HepG2 (cell line): Measurements from ENCODE around the gene ITIH1. TPM values are rescaled to one million over a fixed set of nuclear protein-coding genes. Genes with fewer than 3 reads are reported as not detected.
A peak's percentile ranks its signal among the peaks of the same experiment; 100 is the strongest.

Experiments
- YEATS2 ChIP-seq: sonication (generic); formaldehyde crosslinking; IDR thresholded peaks from 2 replicates; pipeline ENCODE4 v1.4.0; 2020; ENCODE audit warnings: missing genetic modification reagents, borderline replicate concordance
- ZNF274 ChIP-seq: sonication (generic); formaldehyde crosslinking; IDR thresholded peaks from 2 replicates; pipeline ENCODE4 v1.5.1; 2020; ENCODE audit warnings: mild to moderate bottlenecking, missing genetic modification reagents
- polyA plus RNA-seq, 8 experiments: library from polyadenylated mRNA; depleted of rRNA in 3 of 8; stranded (reverse) in 7 of 8; unstranded in 1 of 8; fragments of >200 nt; fragmentation: Illumina TruSeq in 4 of 8; extraction: Trizol in 4 of 8; gene quantifications; 2 replicates each; pipeline versions ENCODE4 v1.2.1 to v1.2.3, GENCODE V29; 2011 to 2016; ENCODE audit warnings: low read depth in 4 of 8, missing spikeins in 1 of 8, mixed read lengths in 1 of 8; ENCODE audit not compliant: insufficient read depth in 1 of 8
- total RNA-seq, 5 experiments: library from RNA; depleted of rRNA; stranded (reverse); fragments of >200 nt; fragmentation: Illumina TruSeq; extraction: Trizol; gene quantifications; 2 replicates each; pipeline ENCODE4 v1.2.3, GENCODE V29; 2016; ENCODE audit warnings: low read depth in 1 of 5
- TF ChIP-seq, protein P1 (sequence below): sonication (generic); formaldehyde crosslinking; IDR thresholded peaks from 2 replicates; pipeline ENCODE4 v1.5.1; 2020; ENCODE audit warnings: missing genetic modification reagents, mild to moderate bottlenecking, borderline replicate concordance
- TF ChIP-seq, protein P2 (sequence below): IDR thresholded peaks from 2 replicates; pipeline ENCODE4 v1.6.1; 2012; ENCODE audit warnings: low read depth, low read length, improper control_type of control experiment
- TF ChIP-seq, protein P3 (sequence below): sonication (generic); formaldehyde crosslinking; IDR thresholded peaks from 2 replicates; pipeline ENCODE4 v1.4.0; 2020; ENCODE audit warnings: mild to moderate bottlenecking, missing genetic modification reagents

The ITIH1 gene
- total and polyA plus RNA-seq, 2 of the 13 experiments (the other 11 are each of a cell fraction or from before 2014, with no cell fraction given) = 12.3 to 19.6 TPM

DNA sequence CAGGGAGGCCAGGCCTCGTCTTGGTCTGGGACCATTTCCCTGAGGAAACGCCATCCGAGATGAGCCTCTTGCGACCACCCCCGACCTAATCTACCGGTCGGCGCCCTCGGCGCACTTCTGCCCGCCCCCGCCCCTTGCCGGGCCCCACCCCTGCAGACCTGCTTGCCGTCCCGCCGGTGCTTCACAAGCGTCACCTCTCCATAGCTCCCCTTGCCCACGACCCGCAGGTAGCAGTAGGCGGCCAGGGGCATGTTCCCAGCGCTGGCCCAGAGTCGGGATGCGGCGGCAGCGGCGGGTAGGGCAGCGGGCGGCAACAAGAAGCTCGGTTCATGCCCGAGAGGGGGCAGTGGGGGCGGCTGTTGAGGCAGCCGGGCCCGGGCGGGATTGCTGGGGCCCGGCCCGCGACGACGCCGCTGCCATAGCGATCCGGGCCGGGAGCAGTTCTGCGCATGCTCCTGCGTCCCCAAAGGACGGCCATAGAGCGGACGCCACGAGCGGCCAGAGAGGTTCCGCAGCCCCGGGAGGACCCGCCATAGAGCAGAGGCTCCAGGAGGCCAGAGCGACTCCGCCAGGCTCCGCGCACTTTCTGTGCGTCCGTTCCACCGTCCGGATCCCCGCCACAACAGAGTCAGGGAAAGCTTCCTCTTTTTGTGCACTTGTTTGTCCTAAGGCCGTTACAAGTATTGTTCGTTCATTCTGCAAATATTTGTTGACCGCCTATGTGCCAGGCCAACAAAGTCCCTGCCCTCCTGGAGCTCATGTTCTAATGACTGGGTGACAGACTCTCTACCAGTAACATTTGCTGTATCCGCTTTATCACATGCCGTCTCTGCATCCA lies 6.7 kb upstream of the ITIH1 start, which contains the start of gene NEK4 (continued):
- TF ChIP-seq, protein P1, sequence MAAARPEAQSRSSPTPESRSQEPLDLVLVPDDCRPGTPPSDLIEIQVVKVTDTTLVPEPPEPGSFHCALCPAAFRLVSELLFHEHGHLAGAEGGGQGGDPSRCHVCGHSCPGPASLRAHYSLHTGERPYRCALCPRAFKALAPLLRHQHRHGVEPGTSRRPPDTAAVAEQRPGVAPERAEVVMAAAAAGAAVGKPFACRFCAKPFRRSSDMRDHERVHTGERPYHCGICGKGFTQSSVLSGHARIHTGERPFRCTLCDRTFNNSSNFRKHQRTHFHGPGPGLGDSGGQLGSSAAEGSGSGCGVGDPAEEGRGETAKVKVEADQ (CRISPR knock-in tag) = 0 out of 2 replicates have a peak, but pooled peaks have one; percentile 48
- peak; percentile 86 for TF ChIP-seq YEATS2 (CRISPR knock-in tag)
- peak; percentile 68; the same call in 1 of the 2 replicates for TF ChIP-seq ZNF274 (CRISPR knock-in tag)
- TF ChIP-seq, protein P2, sequence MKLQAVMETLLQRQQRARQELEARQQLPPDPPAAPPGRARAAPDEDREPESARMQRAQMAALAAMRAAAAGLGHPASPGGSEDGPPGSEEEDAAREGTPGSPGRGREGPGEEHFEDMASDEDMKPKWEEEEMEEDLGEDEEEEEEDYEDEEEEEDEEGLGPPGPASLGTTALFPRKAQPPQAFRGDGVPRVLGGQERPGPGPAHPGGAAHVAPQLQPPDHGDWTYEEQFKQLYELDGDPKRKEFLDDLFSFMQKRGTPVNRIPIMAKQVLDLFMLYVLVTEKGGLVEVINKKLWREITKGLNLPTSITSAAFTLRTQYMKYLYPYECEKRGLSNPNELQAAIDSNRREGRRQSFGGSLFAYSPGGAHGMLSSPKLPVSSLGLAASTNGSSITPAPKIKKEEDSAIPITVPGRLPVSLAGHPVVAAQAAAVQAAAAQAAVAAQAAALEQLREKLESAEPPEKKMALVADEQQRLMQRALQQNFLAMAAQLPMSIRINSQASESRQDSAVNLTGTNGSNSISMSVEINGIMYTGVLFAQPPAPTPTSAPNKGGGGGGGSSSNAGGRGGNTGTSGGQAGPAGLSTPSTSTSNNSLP = no peak
- TF ChIP-seq, protein P3, sequence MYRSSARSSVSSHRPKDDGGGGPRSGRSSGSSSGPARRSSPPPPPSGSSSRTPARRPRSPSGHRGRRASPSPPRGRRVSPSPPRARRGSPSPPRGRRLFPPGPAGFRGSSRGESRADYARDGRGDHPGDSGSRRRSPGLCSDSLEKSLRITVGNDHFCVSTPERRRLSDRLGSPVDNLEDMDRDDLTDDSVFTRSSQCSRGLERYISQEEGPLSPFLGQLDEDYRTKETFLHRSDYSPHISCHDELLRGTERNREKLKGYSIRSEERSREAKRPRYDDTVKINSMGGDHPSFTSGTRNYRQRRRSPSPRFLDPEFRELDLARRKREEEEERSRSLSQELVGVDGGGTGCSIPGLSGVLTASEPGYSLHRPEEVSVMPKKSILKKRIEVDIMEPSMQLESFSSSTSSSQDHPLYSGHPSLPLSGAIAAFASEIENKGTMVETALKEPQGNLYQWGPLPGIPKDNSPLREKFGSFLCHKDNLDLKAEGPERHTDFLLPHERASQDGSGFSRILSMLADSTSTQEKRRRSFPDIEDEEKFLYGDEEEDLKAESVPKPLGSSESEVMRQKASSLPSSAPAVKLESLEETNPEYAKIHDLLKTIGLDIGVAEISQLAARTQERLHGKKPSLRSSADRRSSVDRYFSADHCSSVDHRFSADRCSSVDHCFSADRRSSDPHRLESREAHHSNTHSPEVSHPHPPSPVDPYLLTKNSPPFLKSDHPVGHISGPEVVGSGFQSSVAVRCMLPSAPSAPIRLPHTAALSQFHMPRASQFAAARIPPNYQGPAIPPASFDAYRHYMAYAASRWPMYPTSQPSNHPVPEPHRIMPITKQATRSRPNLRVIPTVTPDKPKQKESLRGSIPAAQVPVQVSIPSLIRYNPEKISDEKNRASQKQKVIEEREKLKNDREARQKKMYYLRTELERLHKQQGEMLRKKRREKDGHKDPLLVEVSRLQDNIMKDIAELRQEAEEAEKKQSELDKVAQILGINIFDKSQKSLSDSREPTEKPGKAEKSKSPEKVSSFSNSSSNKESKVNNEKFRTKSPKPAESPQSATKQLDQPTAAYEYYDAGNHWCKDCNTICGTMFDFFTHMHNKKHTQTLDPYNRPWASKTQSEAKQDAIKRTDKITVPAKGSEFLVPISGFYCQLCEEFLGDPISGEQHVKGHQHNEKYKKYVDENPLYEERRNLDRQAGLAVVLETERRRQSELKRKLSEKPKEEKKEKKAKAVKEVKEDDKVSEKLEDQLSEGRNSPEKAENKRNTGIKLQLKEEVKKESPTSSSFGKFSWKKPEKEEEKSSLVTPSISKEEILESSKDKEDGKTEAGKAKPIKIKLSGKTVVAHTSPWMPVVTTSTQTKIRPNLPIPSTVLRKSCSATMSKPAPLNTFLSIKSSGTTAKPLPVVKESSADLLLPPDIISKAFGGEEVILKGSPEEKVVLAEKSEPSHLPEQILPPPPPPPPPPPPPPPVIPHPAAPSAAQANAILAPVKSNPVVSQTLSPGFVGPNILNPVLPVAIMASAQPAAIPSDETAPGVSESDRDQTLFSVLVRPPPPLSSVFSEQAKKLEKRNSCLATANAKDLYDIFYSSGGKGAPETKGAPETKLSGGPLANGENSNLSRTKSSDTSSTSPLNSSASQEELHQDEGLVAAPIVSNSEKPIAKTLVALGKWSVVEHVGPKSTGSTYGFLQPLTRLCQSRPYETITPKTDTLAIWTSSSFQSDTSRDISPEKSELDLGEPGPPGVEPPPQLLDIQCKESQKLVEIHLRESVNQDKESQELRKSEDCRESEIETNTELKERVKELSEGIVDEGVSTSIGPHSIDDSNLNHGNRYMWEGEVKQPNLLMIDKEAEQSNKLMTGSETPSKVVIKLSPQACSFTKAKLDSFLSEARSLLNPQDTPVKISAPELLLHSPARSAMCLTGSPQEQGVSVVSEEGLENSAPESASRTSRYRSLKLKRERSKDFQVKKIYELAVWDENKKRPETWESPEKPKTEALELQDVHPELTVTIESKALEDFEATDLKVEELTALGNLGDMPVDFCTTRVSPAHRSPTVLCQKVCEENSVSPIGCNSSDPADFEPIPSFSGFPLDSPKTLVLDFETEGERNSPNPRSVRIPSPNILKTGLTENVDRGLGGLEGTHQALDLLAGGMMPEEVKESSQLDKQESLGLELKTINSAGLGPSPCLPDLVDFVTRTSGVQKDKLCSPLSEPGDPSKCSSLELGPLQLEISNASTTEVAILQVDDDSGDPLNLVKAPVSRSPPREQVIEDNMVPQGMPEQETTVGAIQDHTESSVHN = no peak
